ENCODE results near the gene PRKAB1.

PRKAB1 gene

DNA sequence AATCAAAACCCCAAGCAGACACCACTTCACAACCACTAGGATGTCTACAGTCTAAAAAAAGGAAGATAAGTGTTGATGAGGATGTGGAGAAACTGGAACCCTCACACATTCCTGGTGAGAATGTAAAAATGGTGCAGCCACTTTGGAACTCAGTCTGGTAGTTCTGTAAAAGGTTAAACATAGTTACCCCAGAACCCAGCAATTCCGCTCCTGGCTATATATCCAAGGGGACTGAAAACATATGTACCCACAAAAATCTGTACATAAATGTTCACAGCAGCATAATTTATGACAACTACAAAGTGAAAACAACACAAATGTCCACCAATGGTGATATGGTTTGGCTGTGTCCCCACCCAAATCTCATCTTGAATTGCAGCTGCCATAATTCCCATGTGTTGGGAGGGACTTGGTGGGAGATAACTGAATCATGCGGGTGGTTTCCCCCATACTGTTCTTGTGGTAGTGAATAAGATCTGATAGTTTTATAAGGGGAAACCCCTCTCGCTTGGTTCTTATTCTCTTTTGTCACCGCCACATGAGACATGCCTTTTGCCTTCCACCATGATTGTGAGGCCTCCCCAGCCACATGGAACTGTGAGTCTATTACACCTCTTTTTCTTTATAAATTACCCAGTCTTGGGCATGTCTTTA lies 46.8 kb downstream of the PRKAB1 start:
- no peak for DNase-seq

GRCh38 chr12:119715268-119715620 lies 47.3 kb downstream of the PRKAB1 start:
- no peak for DNase-seq

DNA sequence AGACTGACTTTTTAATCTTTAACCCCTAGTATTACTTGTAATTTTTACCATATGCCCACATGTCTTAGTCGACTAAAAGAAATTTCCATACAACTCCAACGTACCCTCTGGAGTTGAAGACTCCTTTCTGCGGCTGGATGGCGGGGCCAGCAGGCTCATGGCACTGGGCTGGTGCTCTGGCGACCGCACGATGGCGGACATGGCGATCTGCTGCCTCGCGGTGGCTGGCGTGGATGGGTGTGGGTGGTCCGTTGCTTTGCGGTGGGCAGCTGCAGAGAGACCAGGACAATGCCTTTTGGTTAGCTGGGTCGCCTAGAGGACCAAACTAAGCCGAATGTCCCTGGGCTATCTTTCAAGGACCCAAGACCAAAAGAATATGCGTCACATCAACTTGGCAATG lies 50.2 kb downstream of the PRKAB1 start:
- no peak for DNase-seq

GRCh38 chr12:119720349-119720748 lies 52.4 kb downstream of the PRKAB1 start:
- DNase-seq: no peak

- no peak for DNase-seq
These were observed 53.4 kb downstream of the PRKAB1 start for GRCh38 chr12:119721306-119721705.

- no peak for DNase-seq
These were observed 57.6 kb downstream of the PRKAB1 start for GRCh38 chr12:119725523-119725922.

GRCh38 chr12:119727600-119728443 lies 59.9 kb downstream of the PRKAB1 start:
- DNase-seq: no peak

GRCh38 chr12:119728444-119728745 lies 60.5 kb downstream of the PRKAB1 start:
- no peak for DNase-seq

DNA sequence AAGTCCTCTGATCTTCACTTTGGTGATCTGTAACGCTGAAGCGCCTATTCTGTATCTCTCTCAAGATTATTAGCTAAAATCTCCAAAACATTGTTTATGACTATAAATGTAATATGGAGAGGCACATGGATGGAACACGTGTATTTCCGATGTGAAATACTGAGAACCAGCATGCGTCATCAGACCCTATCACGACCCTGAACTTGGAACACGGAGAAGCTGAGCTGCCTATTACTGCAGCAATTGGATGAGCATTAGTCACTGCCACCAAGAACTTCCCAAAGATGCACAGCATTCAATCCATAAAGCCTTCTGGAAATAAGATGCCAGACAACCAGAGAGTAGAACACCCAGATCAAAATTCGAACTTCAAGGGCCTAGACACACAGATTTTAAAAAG lies 61.9 kb downstream of the PRKAB1 start:
- no peak for DNase-seq

GRCh38 chr12:119730381-119730780 lies 62.4 kb downstream of the PRKAB1 start:
- no peak for DNase-seq

Measured in eye (tissue), 1 donor.